Gastroesophageal sphincter (tissue), 3 donors: ENCODE data around the gene TAGLN3.

Source experiments
- CTCF ChIP-seq, 4 experiments: fragments of 200-600 bp in 2 of 4; fragments of 450-650 bp in 2 of 4; sonication (generic) in 1 of 4; IDR thresholded peaks; one replicate each; pipeline ENCODE4 v1.5.1; 2017 to 2019; ENCODE audit warnings: antibody characterized with exemption in 4 of 4, mild to moderate bottlenecking in 2 of 4, moderate library complexity in 2 of 4
- EP300 ChIP-seq: sonication (generic); formaldehyde crosslinking; IDR thresholded peaks from one replicate; pipeline ENCODE4 v1.6.1; 2017; ENCODE audit warnings: antibody characterized with exemption, mild to moderate bottlenecking
- POLR2A ChIP-seq, 2 donors: fragments of 450-650 bp; IDR thresholded peaks; one replicate each; pipeline ENCODE4 v1.6.1; 2017; ENCODE audit warnings: antibody characterized with exemption in 2 of 2, mild to moderate bottlenecking in 2 of 2, moderate library complexity in 1 of 2
- POLR2AphosphoS5 ChIP-seq: sonication (generic); formaldehyde crosslinking; IDR thresholded peaks from one replicate; pipeline ENCODE4 v1.6.1; 2017; ENCODE audit warnings: antibody characterized with exemption

GRCh38 chr3:112009670-112010069 is 10.9 kb downstream of the TAGLN3 start:
- no peak for TF ChIP-seq CTCF (IDR thresholded peaks at IDR 0.05)
- no peak for TF ChIP-seq POLR2A (IDR thresholded peaks at IDR 0.05)
- TF ChIP-seq EP300: no peak
- TF ChIP-seq POLR2AphosphoS5: no peak
